Mucosa of descending colon (tissue), 3 donors: Measurements from ENCODE around the gene NUP133. TPM values are rescaled to one million over a fixed set of nuclear protein-coding genes. Genes with fewer than 3 reads are reported as not detected.

Source experiments
- ATAC-seq: fragments of 200-7000 bp; cut with Tn5 transposase; one replicate; pipeline ENCODE4 v1.9.1; 2020; ENCODE audit warnings: mild to moderate bottlenecking, moderate library complexity
- DNase-seq, 3 donors: peaks; one replicate each; pipeline ENCODE4 v3.0.0-alpha.2; 2020
- H3K36me3 ChIP-seq: fragments of 200-600 bp; one replicate; pipeline ENCODE4 v1.8.0; 2021; ENCODE audit warnings: low read depth, mild to moderate bottlenecking
- H3K4me1 ChIP-seq: fragments of 200-600 bp; one replicate; pipeline ENCODE4 v1.8.0; 2021; ENCODE audit warnings: low read depth, mild to moderate bottlenecking
- H3K4me3 ChIP-seq: fragments of 200-600 bp; one replicate; pipeline ENCODE4 v1.8.0; 2021; ENCODE audit warnings: mild to moderate bottlenecking
- H3K9me3 ChIP-seq: fragments of 200-600 bp; one replicate; pipeline ENCODE4 v1.8.0; 2021; ENCODE audit warnings: mild to moderate bottlenecking
- intact Hi-C, 2 donors: fragments of 100-400 bp; cut with DNase I in 1 of 2; cut with micrococcal nuclease in 1 of 2; formaldehyde crosslinking; loops; one replicate each; pipeline versions ENCODE4 v1.11.0 to v1.11.1; 2022; cut with DNase I, micrococcal nuclease
- total RNA-seq, 3 donors: library from RNA; stranded (reverse); fragmentation: NEBNext Ultra II Directional in 2 of 3; extraction: Animal tissue kit (Norgen Biotek cat#: 25700) in 2 of 3; gene quantifications; one replicate each; pipeline versions ENCODE4 v1.2.1 to v1.2.4, GENCODE V29; 2021 to 2023
- TF ChIP-seq, protein P1 (sequence below): fragments of 200-600 bp; IDR thresholded peaks from one replicate; pipeline ENCODE4 v1.8.0; 2022; ENCODE audit warnings: antibody characterized with exemption, mild to moderate bottlenecking
- donor health status: DM: no; HTN: no; CAD: no; lungs with moderate emphysema.
- donor health status: DM: no; HTN: no; CAD: no.
- donor health status: DM: no; HTN: yes; CAD: no.

NUP133 gene
- total RNA-seq, 3 donors from 2014 or later = 24.5 to 29.4 (median 26.7) TPM

GRCh38 chr1:229438021-229438420 lies 70.1 kb downstream of the NUP133 start:
- TF ChIP-seq, protein P1, sequence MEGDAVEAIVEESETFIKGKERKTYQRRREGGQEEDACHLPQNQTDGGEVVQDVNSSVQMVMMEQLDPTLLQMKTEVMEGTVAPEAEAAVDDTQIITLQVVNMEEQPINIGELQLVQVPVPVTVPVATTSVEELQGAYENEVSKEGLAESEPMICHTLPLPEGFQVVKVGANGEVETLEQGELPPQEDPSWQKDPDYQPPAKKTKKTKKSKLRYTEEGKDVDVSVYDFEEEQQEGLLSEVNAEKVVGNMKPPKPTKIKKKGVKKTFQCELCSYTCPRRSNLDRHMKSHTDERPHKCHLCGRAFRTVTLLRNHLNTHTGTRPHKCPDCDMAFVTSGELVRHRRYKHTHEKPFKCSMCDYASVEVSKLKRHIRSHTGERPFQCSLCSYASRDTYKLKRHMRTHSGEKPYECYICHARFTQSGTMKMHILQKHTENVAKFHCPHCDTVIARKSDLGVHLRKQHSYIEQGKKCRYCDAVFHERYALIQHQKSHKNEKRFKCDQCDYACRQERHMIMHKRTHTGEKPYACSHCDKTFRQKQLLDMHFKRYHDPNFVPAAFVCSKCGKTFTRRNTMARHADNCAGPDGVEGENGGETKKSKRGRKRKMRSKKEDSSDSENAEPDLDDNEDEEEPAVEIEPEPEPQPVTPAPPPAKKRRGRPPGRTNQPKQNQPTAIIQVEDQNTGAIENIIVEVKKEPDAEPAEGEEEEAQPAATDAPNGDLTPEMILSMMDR = no peak
- Histone ChIP-seq H3K9me3 (no peaks in the 10 kb centered on the region), H3K36me3 (no peaks in the 10 kb centered on the region), H3K4me1 (no peaks in the 10 kb centered on the region), H3K4me3 (no peak overlapping the region)
- DNase-seq (no peak), ATAC-seq (no peak)
- intact Hi-C loops = no loop called here

DNA sequence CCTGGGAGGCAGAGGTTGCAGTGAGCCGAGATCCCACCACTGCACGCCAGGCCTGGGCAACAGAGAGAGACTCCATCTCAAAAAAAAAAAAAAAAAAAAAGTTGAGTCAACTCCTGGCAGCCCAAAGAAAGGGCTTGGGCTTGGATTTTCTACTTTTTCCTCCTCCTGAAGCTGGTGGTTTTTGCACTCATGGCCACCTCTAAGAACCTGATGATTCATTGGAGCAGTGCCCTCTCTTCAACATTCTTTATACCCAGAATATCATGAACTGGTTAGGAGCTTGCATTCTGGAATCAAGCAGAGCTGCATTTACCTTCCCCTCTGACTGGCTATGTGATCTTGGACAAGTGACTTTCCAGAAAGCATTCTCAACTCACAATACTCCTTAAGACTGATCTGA lies 70.7 kb downstream of the NUP133 start:
- TF ChIP-seq, protein P1 = no peak
- intact Hi-C loops = no loop called here
- Histone ChIP-seq H3K4me3 (no peak overlapping the region), H3K9me3 (no peaks in the 10 kb centered on the region), H3K36me3 (no peaks in the 10 kb centered on the region), H3K4me1 (no peaks in the 10 kb centered on the region)
- ATAC-seq = no peak
- DNase-seq = no peak

GRCh38 chr1:229436201-229436600 lies 71.9 kb downstream of the NUP133 start:
- DNase-seq = no peak
- no peak overlapping the region for H3K4me3 ChIP-seq
- H3K9me3 ChIP-seq = no peaks in the 10 kb centered on the region
- TF ChIP-seq, protein P1 = no peak
- intact Hi-C loops = no loop called here
- H3K4me1 ChIP-seq = peaks cover 4% of the 10 kb centered on the region
- no peaks in the 10 kb centered on the region for H3K36me3 ChIP-seq
- no peak for ATAC-seq

DNA sequence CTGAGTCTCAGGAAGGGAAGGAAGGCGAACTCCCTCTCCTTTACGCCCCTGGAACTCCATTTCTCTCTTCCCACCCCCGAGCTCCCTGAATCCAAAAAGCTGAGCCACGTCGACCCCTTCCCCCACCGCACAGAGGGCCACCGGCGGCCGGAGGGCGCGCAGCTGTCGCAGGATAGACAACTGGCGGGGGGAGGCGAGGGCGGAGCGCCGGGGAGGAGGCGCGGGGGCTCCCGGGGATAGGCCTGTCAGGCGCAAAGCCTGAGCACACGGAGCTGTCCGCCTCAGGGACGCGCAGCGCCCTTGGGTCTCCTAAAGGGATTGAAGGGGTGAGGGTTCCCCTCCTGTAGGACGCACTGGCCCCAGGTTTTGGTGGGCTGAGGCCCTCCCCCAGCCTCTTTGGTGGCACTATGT lies 73.5 kb downstream of the NUP133 start:
- TF ChIP-seq, protein P1 = no peak
- H3K4me3 ChIP-seq = no peak overlapping the region

DNA sequence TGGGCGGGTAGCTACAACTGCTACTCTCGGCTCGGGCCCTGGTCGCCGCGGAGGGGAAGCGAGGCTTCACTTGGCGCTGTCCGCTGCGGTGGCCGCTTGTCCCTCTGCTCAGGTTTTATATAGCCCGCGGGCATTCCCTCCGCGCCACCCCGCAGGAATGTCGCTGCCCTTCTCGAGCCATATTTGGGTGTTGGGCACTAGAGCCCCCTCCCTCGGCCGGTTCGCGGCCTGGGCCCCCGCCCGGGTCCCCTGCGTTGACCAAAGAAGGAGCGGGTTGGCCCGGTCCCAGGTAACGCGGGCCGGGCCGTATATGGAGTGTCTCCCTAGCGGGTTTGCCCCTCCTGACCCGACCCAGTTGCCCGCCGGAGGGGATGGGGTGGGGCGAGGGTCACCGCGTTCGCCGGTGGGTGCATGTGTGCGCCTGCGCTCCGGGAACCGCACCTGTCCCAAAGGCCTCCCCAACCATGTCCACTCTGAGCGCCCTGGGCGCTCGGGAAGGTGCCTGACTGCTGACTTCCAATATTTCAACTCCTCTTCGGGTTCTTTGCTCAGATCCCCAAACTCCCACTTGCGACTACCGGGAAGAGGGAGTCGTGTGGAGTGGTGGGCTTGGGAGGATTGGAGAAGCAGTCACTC lies 74.0 kb downstream of the NUP133 start, which contains the start of gene ACTA1:
Gene ACTA1 (minus strand): TSS at position 90 of the 636 bp plus-strand sequence. CDS start 979 bp downstream, outside the sequence.
- H3K36me3 ChIP-seq = no peaks in the 10 kb centered on the region
- peaks cover 5% of the 10 kb centered on the region for H3K4me1 ChIP-seq
- DNase-seq (no peak), ATAC-seq (no peak)
- TF ChIP-seq, protein P1 = no peak
- no peak within 1 kb of the TSS for H3K4me3 ChIP-seq
- intact Hi-C loops = no loop called here
- H3K9me3 ChIP-seq = no peaks in the 10 kb centered on the region

More for the DNA sequence above, 73.5 kb downstream of the NUP133 start:
- ATAC-seq (no peak), DNase-seq (no peak)
- peaks cover 5% of the 10 kb centered on the region for H3K4me1 ChIP-seq
- no peaks in the 10 kb centered on the region for H3K36me3 ChIP-seq
- no peaks in the 10 kb centered on the region for H3K9me3 ChIP-seq
- intact Hi-C loops = no loop called here
